ENCODE results near the gene ITGB1BP2. TPM values are rescaled to one million over a fixed set of nuclear protein-coding genes. Genes with fewer than 3 reads are reported as not detected.

Gene ITGB1BP2
- total RNA-seq, 1 experiment from 2014 or later = 3.5 TPM

- TF ChIP-seq ZBTB33 (IDR thresholded peaks at IDR 0.05; ENCODE audit: extremely low read depth, insufficient replicate concordance, low read length) (no peak), RAD21 (IDR thresholded peaks at IDR 0.05; ENCODE audit: low read depth) (no peak), SIN3A (IDR thresholded peaks at IDR 0.05; ENCODE audit: low read depth) (no peak)
Measured at GRCh38 chrX:71291381-71291780, 10.2 kb upstream of the ITGB1BP2 start (continued).

GRCh38 chrX:71292669-71293365 lies 8.7 kb upstream of the ITGB1BP2 start:
- Histone ChIP-seq H3K4me1 (ENCODE audit: control insufficient read depth in 1 of 2, insufficient read depth in 2 of 2, low read length in 2 of 2) (no peaks in the 10 kb centered on the region), H3K36me3 (ENCODE audit: control insufficient read depth in 1 of 2, insufficient read depth in 2 of 2, low read length in 2 of 2) (peaks cover 32 to 42% of the 10 kb centered on the region in 2 experiments), H4K20me1 (ENCODE audit: insufficient read depth) (peaks cover 11% of the 10 kb centered on the region; the same call in 1 of the 2 replicates), H3K9me2 (ENCODE audit: insufficient read depth) (no peaks in the 10 kb centered on the region), H3K79me2 (ENCODE audit: insufficient read depth, low read length) (peaks cover 65% of the 10 kb centered on the region), H3K9ac (ENCODE audit: low read length) (no peak overlapping the region), H3K9me3 (ENCODE audit: control insufficient read depth in 1 of 2, insufficient read depth in 1 of 2, low read depth in 1 of 2, low read length in 2 of 2) (no peaks in the 10 kb centered on the region), H2AFZ (ENCODE audit: low read depth, low read length, poor library complexity, severe bottlenecking) (no peak overlapping the region), H3K4me3 (replicated peaks in 1 of 2; ENCODE audit: low read depth in 1 of 2, low read length in 2 of 2) (no peak overlapping the region), H3K27ac (ENCODE audit: low read depth, low read length) (no peak overlapping the region), H3K4me2 (ENCODE audit: low read length) (no peak overlapping the region), H3K27me3 (ENCODE audit: insufficient read depth, low read length) (no peaks in the 10 kb centered on the region)
- intact Hi-C loops (cut with micrococcal nuclease) = no loop called here
- ATAC-seq (no peak), DNase-seq (ENCODE audit: low read depth, low spot score) (no peak)
- POLR2A ChIA-PET = interaction anchor here (1.3 kb wide), 1 partner anchor 9 kb away, joined by 6 read pairs; the partner anchor contains the start of gene NONO
- CTCF ChIA-PET = no interaction called here
- RAD21 ChIA-PET (ENCODE audit: low non-redundant PET in 1 of 2, low total read pairs in 2 of 2, uncharacterized antibody in 2 of 2, unreplicated experiment in 2 of 2) = no interaction called here
- TF ChIP-seq ATF3 (IDR thresholded peaks at IDR 0.05) (no peak), EGR1 (IDR thresholded peaks at IDR 0.05; ENCODE audit: low read depth) (no peak), RAD21 (IDR thresholded peaks at IDR 0.05; ENCODE audit: low read depth) (no peak), ZNF274 (IDR thresholded peaks at IDR 0.05; ENCODE audit: low read depth, low read length) (no peak), SRF (IDR thresholded peaks at IDR 0.05; ENCODE audit: low read depth) (no peak), FOSL1 (IDR thresholded peaks at IDR 0.05; ENCODE audit: low read depth) (no peak), EZH2 (IDR thresholded peaks at IDR 0.05) (no peak), REST (IDR thresholded peaks at IDR 0.05; ENCODE audit: low read depth) (no peak), YY1 (IDR thresholded peaks at IDR 0.05; ENCODE audit: extremely low read depth, insufficient replicate concordance, low read depth, low read length) (no peak), MAX (IDR thresholded peaks at IDR 0.05) (no peak), TCF7L2 (IDR thresholded peaks at IDR 0.05; ENCODE audit: borderline replicate concordance, extremely low read depth, insufficient read depth, insufficient read length) (no peak), JUND (IDR thresholded peaks at IDR 0.05) (no peak), POLR2A (IDR thresholded peaks at IDR 0.05; ENCODE audit: borderline replicate concordance, extremely low read depth, insufficient read depth, insufficient read length) (no peak), EZH2phosphoT487 (IDR thresholded peaks at IDR 0.05; ENCODE audit: borderline replicate concordance) (no peak), ELF1 (IDR thresholded peaks at IDR 0.05; ENCODE audit: borderline replicate concordance, low read depth) (no peak), ZFX (IDR thresholded peaks at IDR 0.05) (no peak)
- BruUV-seq (replicated peaks) = no TSS peak
